ENCODE data around the gene LRP8. TPM values are rescaled to one million over a fixed set of nuclear protein-coding genes. Genes with fewer than 3 reads are reported as not detected.
A peak's percentile ranks its signal among the peaks of the same experiment; 100 is the strongest.

LRP8 gene
- total RNA-seq, 3 donors from 2014 or later = 1.6 to 14.7 (median 6.3) TPM

DNA sequence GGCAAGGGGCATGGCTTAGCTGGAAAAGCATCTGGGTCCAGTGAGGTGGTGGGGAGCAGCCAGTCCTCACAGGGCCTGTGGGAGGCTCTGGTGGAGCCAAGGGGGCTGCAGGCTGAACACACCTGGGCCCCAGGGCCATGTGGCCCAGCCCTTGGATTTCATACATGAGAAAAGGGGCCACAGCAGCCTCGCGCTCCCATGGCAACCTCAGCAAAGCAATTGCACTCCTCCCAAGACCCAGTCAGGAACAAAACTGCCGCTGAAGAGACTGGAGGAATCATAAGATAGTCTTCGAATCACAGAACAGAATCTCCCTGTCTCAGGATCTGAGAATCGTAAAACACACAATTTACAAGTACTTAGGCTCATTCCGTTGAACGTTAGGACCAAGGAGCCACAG lies 24.6 kb downstream of the LRP8 start:
- Histone ChIP-seq H3K36me3 (no peaks in the 10 kb centered on the region), H3K27me3 (no peaks in the 10 kb centered on the region), H3K4me3 (no peak overlapping the region), H3K4me1 (no peaks in the 10 kb centered on the region), H3K27ac (no peak overlapping the region), H3K9me3 (no peaks in the 10 kb centered on the region)
- no peak for DNase-seq (ENCODE audit: low spot score in 2 of 2)
- TF ChIP-seq POLR2A (IDR thresholded peaks at IDR 0.05) = no peak
- no peak for TF ChIP-seq POLR2AphosphoS5 (IDR thresholded peaks at IDR 0.05)
- TF ChIP-seq, protein P1, sequence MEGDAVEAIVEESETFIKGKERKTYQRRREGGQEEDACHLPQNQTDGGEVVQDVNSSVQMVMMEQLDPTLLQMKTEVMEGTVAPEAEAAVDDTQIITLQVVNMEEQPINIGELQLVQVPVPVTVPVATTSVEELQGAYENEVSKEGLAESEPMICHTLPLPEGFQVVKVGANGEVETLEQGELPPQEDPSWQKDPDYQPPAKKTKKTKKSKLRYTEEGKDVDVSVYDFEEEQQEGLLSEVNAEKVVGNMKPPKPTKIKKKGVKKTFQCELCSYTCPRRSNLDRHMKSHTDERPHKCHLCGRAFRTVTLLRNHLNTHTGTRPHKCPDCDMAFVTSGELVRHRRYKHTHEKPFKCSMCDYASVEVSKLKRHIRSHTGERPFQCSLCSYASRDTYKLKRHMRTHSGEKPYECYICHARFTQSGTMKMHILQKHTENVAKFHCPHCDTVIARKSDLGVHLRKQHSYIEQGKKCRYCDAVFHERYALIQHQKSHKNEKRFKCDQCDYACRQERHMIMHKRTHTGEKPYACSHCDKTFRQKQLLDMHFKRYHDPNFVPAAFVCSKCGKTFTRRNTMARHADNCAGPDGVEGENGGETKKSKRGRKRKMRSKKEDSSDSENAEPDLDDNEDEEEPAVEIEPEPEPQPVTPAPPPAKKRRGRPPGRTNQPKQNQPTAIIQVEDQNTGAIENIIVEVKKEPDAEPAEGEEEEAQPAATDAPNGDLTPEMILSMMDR (IDR thresholded peaks at IDR 0.05) = no peak
- intact Hi-C loops (cut with DNase I; ENCODE audit: low total_unique reads) = no loop called here

DNA sequence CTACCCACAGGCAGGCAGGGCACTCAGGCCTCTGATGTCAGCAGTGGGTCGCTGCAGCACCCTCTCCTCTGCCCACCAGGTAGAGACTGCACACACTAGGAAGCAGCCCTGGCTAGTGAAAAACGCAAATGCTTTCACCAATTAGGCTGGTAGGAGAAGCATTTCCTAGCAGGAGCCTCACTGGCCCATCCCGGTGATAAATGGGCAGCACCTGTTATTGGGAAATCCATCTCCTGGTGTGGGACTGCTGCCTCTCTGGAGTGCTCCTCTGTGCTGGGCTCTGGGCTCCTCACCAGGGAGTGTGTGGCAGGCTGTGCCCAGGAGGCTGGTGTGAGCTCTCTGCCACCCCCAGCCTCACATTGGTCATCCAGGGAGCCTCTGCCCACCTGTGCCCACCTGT lies 28.6 kb downstream of the LRP8 start:
- Histone ChIP-seq H3K4me3 (no peak overlapping the region), H3K27me3 (no peaks in the 10 kb centered on the region), H3K9me3 (no peaks in the 10 kb centered on the region), H3K27ac (no peak overlapping the region), H3K36me3 (no peaks in the 10 kb centered on the region), H3K4me1 (no peaks in the 10 kb centered on the region)
- no peak for DNase-seq (ENCODE audit: low spot score in 2 of 2)
- TF ChIP-seq POLR2A (IDR thresholded peaks at IDR 0.05) = no peak
- TF ChIP-seq, protein P1 (IDR thresholded peaks at IDR 0.05) = no peak
- TF ChIP-seq POLR2AphosphoS5 (IDR thresholded peaks at IDR 0.05) = no peak
- intact Hi-C loops (cut with DNase I; ENCODE audit: low total_unique reads) = no loop called here

- Histone ChIP-seq H3K27me3 (no peaks in the 10 kb centered on the region), H3K4me1 (no peaks in the 10 kb centered on the region), H3K27ac (no peak overlapping the region), H3K4me3 (no peak overlapping the region), H3K9me3 (no peaks in the 10 kb centered on the region), H3K36me3 (no peaks in the 10 kb centered on the region)
- TF ChIP-seq POLR2AphosphoS5 (IDR thresholded peaks at IDR 0.05) = no peak
- TF ChIP-seq POLR2A (IDR thresholded peaks at IDR 0.05) = no peak
- TF ChIP-seq, protein P1 (IDR thresholded peaks at IDR 0.05) = no peak
- no peak for DNase-seq (ENCODE audit: low spot score in 2 of 2)
- intact Hi-C loops (cut with DNase I; ENCODE audit: low total_unique reads) = no loop called here
Measured at GRCh38 chr1:53298045-53298637, 29.7 kb downstream of the LRP8 start.

DNA sequence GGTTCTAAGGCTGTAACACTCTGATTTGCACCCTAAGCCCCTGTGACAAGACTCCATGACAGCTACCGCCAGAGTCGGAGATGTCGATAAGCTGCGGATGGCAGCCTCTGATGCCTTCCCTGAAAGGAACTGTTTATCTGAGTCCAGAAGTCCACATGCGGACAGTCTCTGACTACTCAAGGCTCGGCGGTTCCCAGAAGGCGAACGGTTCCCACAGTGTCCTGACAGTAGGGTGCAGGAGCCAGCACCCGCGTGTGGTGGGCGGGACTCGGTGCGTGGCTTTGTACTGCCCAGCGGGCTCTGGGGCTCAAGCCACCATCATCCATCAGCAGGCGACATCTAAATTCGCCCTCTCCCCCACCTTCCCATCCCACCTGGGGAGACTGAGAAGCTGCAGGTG lies 30.7 kb downstream of the LRP8 start:
- no peaks in the 10 kb centered on the region for H3K36me3 ChIP-seq
- H3K9me3 ChIP-seq = no peaks in the 10 kb centered on the region
- no peak overlapping the region for H3K27ac ChIP-seq
- no peak for DNase-seq (ENCODE audit: low spot score in 2 of 2)
- no peaks in the 10 kb centered on the region for H3K27me3 ChIP-seq
- H3K4me3 ChIP-seq = no peak overlapping the region
- TF ChIP-seq, protein P1 (IDR thresholded peaks at IDR 0.05) = no peak
- no peak for TF ChIP-seq POLR2A (IDR thresholded peaks at IDR 0.05)
- no peak for TF ChIP-seq POLR2AphosphoS5 (IDR thresholded peaks at IDR 0.05)
- no peaks in the 10 kb centered on the region for H3K4me1 ChIP-seq
- intact Hi-C loops (cut with DNase I; ENCODE audit: low total_unique reads) = no loop called here

DNA sequence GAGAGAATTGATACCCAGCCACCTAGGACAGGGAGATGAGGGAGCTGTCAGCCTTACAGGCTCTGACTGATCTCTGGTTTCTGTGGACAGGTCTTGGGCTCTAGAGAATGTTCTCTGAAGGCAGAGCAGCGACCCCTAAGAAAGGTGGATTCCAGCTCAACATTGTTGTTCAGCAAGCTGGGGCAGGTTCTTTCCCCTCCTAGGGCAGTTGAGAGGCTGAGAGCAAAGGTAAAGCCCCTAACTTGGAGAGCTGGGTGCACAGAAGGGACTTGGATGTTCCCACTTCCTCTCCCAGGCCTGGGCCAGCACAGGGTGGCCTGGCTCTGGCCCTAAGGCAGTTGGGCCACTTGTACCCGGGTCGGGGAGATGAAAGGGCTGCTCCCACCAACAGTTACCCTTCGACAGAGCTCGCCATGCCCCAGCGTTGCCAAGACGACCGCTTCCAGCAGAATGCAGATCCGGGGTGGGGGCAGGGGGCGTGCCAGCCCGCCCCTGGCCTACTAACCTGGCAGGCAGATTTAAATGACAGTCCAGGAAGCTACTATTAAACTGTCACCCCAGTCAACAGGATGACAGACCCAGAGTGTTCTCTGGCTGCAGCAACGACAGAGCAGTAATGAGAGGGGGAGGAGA lies 31.6 kb downstream of the LRP8 start:
- H3K4me1 ChIP-seq = no peaks in the 10 kb centered on the region
- no peaks in the 10 kb centered on the region for H3K36me3 ChIP-seq
- no peak overlapping the region for H3K4me3 ChIP-seq
- TF ChIP-seq POLR2A (IDR thresholded peaks at IDR 0.05) (no peak), POLR2AphosphoS5 (IDR thresholded peaks at IDR 0.05) (no peak)
- TF ChIP-seq, protein P1 (IDR thresholded peaks at IDR 0.05) = no peak
- no peaks in the 10 kb centered on the region for H3K27me3 ChIP-seq
- H3K9me3 ChIP-seq = no peaks in the 10 kb centered on the region
- no peak for DNase-seq (ENCODE audit: low spot score in 2 of 2)
- intact Hi-C loops (cut with DNase I; ENCODE audit: low total_unique reads) = no loop called here
- peak overlapping the region in 1 of 2 donors; percentile 57 for H3K27ac ChIP-seq
